GM23248 (cell line): ENCODE measurements around the gene TXLNA.

Source experiments
- EZH2 ChIP-seq: fragments of 200-600 bp; sonication (generic); IDR thresholded peaks from 2 replicates; pipeline ENCODE4 v1.6.1; 2018; ENCODE audit warnings: antibody characterized with exemption, mild to moderate bottlenecking; ENCODE audit not compliant: insufficient read depth, poor library complexity, severe bottlenecking
- EZH2phosphoT487 ChIP-seq: fragments of 200-600 bp; sonication (generic); IDR thresholded peaks from 2 replicates; pipeline ENCODE4 v1.6.1; 2018; ENCODE audit warnings: antibody characterized with exemption, moderate library complexity, mild to moderate bottlenecking, low read depth; ENCODE audit not compliant: insufficient read depth

DNA sequence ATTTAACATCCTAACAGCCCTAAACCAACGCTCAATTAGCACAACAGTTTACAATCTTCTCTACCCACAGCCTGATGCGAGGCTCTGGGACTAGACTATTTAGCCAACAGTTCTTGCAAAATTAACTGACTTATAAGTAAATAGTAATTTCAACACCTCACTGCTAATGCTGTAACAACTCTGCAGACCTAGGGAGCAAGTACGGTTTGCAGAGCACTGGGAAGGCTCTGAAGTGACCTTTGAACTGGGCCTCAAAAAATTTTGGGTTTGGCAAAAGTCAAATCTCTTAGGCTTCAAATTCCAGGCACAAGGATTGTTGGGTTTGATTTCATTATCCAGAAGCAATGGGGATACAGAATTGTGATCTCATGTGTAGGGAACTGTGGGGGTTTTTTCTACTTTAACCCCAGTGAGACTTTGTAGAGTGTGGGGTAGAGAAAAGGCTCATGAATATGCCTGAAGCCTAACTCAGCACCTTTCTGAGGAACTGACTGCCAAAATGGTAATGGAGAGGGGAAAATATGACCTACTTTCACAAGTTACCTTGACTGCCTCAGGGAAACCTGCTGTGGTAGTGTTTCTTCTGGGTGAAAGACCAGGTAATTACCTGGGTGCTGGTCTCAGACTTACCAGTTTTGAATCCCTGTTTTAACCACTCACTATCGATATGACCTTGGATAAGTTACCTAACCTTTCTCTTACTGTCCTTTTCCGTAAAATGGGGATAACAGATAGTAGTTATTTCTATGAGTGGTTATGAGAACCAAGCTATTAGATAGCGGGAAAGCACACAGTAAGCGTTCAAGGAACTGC, 889 bp upstream of the TXLNA start:
- TF ChIP-seq EZH2phosphoT487 (no peak), EZH2 (no peak)
